ENCODE results near the gene NFKBIA.
A peak's percentile ranks its signal among the peaks of the same experiment; 100 is the strongest.
"Not testable (repeated sequence)": the region's sequence is repeated elsewhere in the genome, so short reads cannot be mapped to it uniquely, and the experiment has no call there.

NFKBIA gene

GRCh38 chr14:35404449-35405303 lies at the start of gene NFKBIA:
Gene NFKBIA, minus strand, starts transcription at chr14:35404749. Its CDS starts 105 bp downstream, at chr14:35404644.
- DNase-seq = peak; percentile 87 to 93 (median 90)

DNA sequence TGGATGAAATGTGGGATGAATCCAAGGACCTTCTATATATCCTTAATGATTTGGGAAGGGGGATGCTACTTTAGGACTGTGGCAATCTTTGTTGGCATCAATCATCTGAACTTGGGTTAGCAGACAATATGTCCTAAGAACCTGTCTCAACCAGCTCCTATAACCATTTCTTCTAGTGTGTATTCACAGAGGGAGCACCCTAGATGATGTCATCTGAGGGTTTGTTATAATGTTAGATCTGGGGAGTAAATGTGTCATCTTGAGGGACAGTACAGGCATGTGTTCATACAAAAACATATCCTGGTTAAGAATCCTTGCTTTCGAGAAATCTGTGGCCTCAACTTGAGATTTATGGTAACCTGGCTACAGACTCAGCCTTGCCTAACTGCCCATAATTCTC lies 41.9 kb upstream of the NFKBIA start:
- no peak for DNase-seq

DNA sequence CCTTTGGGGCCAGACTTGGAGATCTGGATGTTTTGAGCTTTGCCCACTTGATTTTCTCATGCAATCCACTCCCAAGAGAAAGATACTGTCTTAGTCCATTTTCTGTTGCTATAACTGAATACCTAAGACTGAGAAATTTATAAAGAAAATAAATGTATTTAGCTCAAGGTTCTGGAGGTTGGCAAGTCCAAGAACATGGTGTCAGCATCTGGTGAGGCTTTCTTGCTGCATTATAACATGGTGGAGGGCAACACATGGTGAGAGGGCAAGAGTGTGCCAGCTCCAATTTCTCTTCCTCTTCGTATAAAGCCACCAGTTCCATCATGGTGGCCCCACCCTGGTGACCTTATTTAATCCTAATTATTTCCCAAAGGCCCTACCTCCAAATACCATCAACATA lies 39.6 kb upstream of the NFKBIA start:
- DNase-seq = no peak

DNA sequence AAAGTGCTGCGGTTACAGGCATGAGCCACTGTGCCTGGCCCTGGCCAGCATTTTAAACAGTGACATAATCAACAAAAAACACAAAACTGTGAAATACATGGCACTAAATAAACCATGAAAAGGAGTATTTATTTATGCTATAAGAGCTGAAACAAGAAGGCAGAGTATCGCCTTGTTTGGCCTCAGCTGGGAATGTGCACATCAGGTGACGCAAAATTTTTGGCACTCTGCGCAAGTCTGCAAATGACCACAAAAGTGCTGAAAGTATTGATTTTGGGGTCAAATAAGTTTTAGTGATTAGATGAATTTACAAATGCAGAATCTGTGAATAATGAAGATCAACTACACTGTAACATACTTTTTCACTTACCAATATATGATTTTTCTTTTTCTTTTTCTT lies 36.6 kb upstream of the NFKBIA start:
- DNase-seq = no peak

- peak in 2 of 6 experiments; percentile 2 to 3 for DNase-seq
Measured at GRCh38 chr14:35438910-35439713, 34.6 kb upstream of the NFKBIA start.

GRCh38 chr14:35438492-35438891 lies 33.9 kb upstream of the NFKBIA start:
- not testable (repeated sequence) for DNase-seq

GRCh38 chr14:35435177-35435576 lies 30.6 kb upstream of the NFKBIA start:
- DNase-seq = no peak

- no peak for DNase-seq
Measured at GRCh38 chr14:35433826-35434225, 29.3 kb upstream of the NFKBIA start.

DNA sequence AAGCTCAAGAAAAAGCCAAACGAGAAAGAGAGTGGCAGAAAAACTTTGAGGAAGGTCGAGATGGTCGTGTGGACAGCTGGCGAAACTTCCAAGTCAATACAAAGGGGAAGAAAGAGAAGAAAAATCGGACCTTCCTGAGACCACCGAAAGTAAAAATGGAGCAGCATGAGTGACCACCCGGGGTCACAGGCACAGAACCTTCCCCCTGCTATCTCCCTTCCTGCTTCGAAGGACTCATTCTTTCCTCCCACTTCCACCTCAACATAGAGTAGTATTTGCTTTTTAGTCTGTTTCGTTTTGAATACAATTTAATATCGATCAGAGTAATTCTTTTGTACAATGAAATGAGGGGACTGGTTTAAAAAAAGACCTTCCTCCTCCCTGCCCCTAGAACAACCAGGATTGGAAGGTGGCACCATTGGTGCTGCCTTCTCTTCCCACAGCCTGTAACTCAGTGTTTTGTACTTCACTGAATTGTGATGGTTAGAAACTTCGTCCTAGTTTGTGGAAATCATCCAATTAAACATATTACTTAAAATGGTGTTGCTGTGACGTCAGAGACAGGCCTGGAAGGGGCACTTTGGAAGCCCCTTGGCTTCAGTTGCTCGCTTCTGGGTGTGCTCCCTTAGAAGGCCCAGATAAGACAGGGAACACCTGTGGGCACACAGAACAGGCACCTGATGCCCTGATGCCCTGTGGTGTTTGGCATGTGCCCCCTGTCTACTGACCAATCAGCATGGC lies 26.1 kb upstream of the NFKBIA start:
- DNase-seq = no peak

DNA sequence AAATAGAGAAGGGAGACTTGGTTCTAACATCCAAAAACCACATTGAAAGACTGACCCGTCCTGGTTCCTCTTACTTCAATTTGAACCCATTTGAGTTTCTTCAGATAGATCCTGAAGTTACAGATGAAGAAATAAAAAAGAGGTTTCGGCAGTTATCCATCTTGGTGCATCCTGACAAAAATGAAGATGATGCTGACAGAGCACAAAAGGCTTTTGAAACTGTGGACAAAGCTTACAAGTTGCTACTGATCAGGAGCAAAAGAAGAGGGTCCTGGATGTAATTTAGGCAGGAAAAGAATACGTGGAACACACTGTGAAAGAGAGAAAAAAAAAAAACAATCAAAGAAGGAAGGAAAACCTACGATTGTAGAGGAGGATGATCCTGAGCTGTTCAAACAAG lies 25.4 kb upstream of the NFKBIA start:
- DNase-seq = no peak

DNA sequence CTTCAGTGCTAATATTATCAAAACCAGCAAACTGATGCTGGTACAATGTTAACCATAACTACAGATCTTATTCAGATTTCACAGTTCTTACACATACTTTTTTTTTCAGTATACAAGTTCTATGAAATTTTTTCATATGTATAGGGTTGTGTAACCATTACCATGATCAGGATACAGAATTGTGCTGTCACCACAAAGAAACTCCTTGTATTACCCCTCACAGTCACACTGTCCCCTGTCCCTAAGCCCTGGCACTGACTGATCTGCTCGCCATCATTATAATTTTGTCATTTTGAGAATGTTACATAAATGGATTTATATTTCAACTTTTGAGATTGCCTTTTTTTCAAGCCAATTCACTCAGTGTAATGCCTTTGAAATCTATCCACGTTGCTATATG lies 21.3 kb upstream of the NFKBIA start:
- no peak for DNase-seq

- no peak for DNase-seq
Measured at GRCh38 chr14:35423621-35424020, 19.1 kb upstream of the NFKBIA start.

DNA sequence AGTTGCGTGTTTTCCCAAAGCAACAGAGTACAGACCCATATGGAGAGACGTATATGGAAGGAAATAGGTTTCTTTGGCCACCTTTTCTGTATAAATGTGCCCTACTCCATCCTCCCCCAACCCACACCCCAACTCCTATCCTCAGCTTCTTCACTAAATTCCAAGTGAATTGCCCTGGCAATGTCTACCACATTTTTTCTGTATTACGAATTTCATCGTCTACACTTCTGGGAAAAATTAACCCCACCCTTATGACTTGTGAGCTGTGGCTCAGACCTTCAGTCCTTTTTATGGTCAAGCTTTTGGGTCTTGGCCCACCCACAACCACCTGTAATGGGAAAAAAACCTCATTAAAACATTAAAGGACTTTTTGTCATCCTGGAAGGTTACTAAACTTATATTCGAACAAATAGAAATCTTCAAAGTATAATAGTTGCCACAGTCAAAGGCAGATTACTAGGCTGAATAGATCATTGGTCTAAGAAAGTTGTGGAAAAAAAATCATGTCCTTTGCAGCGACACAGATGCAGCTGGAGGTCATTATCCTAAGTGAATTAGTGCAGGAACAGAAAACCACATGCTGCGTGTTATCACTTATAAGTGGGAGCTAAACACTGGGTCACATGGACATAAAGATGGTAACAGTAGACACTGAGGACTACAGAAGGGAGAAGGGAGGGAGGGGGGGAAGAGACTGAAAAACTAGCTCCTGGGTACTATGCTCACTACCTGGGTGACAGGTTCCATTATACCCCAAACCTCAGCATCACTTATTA lies 15.7 kb upstream of the NFKBIA start:
- DNase-seq = no peak

DNA sequence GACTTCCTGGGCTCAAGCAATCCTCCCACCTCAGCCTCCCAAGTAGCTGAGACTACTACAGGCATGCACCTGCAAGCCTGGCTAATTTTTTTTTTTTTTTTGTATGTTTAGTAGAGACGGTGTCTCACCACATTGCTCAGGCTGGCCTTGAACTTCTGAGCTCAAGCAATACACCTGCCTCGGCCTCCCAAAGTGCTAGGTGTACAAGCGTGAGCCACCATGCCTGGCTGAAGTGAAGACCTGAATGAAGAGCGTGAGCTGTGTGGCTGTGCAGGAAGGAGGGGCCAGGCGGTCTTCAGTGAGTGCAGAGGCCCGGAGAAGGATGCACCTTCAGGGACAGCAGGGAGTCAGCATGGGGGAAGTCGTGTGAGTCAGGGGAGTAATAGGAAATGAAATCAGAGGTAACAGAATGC lies 14.9 kb upstream of the NFKBIA start:
- DNase-seq = no peak

- no peak for DNase-seq
Measured at GRCh38 chr14:35418093-35418492, 13.5 kb upstream of the NFKBIA start.

DNA sequence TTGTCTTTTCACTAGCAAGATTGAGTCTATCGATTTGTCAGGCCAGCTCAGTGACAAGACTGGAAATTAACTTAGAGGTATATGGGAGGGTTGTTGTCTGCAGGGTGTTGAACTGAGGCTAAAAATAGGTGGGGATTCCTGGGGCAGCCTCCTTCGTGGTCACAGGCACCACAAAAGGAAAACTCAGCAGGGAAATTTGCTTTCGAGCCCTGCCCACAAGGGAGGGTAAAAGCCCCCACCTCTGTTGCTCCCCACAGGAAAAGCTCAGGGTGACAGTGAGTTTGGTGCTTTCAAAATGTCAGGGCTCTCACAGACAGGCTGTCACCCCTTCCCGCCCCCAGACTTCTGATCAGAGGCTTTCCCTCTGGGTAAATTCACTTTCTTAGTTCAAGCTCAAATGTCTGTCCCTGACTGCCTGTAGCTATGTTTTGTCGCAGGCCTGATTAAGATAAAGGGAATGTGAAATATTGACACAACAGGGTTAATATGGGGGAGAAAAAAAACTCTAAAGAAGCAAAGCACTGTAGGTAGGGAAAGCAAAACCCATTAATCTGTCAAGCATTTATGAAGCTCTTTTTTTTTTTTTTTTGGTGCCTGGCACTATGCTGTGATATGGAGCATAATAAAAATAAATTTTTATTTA lies 11.7 kb upstream of the NFKBIA start:
- DNase-seq = peak; percentile 8 to 63 (median 28)

DNA sequence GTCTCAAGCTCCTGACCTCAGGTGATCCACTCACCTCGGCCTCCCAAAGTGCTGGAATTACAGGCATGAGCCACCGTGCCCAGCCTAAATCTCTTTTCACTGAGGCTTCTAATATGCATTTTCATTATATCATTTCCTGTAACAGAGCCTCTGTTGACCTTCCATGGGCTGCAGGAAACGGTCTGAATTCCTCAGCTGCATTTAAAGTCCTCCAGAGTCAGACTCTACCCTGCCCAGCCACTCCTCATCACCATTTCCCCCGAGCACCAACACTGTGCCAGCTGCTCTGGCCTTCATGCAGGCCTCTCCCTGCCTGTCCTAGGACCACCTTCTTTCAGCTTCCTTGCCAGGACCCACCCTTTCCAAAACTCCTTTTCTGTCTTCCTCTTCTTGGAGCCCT lies 9.8 kb upstream of the NFKBIA start:
- no peak for DNase-seq

DNA sequence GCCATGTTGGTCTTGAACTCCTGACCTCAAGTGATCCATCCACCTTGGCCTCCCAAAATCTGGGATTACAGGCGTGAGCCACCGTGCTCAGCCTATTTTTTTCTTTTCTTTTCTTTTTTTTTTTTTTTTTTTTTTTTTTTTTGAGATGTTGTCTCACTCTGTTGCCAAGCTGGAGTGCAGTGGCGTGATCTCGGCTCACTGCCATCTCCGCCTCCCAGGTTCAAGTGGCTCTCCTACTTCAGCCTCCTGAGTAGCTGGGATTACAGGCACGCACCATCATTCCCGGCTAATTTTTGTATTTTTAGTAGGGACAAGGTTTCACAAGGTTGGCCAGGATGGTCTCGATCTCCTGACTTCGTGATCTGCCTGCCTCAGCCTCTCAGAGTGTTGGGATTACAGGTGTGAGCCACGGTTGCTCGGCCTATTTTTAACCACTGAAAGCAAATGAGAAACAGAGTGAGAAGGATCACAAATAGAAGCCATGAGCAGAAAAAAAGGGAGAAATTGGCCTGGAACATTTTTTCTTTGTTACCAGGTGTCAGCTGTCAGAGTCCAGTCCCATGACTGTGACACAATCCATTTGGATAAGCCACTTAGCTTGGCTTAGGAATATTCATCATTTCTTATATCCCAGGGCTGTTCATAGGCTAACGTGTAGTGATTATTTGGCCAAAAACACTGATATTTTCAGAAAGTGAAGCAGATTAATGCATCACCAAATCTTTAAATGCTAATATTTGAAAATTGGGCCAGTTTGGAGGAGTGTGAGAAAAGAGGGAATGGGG lies 7.9 kb upstream of the NFKBIA start:
- no peak for DNase-seq

GRCh38 chr14:35410858-35411257 lies 6.3 kb upstream of the NFKBIA start:
- no peak for DNase-seq

DNA sequence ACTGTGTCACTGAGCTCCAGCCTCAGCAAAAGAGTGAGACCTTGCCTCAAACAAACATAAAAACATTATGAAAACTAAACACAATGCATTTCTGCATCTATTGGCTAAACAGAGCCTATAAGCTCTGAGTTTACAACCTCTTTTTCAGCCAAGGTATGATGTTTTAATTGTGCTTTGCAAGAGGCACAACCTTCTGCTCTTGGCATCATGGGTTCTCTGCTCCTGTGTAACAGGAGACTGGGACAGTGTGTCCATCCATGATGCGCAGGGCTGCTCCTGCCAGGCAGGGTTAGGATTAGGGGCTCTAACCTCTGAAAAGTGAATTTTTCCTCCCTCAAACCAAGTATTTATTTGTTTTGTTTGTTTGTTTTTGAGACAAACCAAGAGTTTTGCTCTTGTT lies 5.0 kb upstream of the NFKBIA start:
- no peak for DNase-seq

DNA sequence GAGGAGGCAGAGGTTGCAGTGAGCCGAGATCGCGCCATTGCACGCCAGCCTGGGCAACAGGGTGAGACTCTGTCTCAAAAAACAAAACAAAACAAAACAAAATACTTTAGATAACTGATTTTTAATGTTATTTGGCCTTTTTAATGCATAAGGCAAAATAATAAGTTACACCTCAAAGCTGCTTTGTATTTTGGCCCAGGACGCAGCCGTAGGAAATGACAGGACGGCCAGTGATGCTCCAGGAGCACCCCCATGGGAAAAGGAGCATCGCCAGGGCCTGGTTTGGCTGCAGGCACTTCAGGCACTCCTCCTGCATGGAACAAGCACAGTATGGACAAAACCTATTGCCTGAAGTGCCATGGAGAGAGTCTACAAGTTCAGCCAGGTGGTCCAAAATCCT lies 3.5 kb upstream of the NFKBIA start:
- no peak for DNase-seq
